Stimulated activated CD8-positive, alpha-beta memory T cell treated with anti-CD3 and anti-CD28 coated beads, Interleukin-7, amount 100 ng/mL, for 1 hour (primary cell): ENCODE data around the gene MAST1.
"Not testable (repeated sequence)": the region's sequence is repeated elsewhere in the genome, so short reads cannot be mapped to it uniquely, and the experiment has no call there.

ENCODE experiments used
- DNase-seq, 2 donors: peaks; one replicate each; pipeline ENCODE4 v3.0.0-alpha.2; 2020; ENCODE audit warnings: low read depth in 2 of 2

Gene MAST1

GRCh38 chr19:12891553-12892021 is 53.3 kb downstream of the MAST1 start:
- no peak for DNase-seq

GRCh38 chr19:12893582-12893981 is 55.3 kb downstream of the MAST1 start:
- no peak for DNase-seq

- no peak for DNase-seq
These were observed 58.1 kb downstream of the MAST1 start for GRCh38 chr19:12896460-12896859.

DNA sequence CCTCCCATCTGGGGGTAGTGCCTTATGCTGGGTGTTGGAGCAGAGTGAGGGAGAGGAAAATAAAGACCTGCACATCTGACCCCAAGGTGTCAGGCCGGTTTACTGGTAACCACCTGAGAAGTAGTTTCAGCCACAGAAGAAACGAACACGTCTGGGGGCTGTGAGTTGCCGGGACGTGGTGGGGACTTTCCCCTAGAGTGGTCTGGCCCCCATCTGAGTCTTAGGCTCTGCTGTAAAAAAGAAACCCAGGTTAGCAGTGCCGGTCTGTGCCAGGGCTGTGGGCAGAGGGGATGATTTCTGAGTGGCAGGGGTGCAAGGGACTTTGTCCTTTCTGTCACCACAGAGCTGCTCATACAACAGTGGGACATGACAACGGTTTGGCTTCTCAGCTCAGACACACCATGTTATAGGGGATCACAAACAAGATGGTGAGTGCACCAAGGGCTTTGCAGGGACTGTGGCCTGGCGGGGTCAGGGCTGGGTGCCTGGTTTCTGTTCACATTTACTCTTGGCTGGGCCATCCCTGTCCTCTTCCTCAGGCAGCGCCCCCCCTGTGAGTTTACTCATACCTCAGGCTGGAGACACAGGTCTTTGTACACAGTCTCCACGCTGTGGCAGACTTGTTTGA is 61.7 kb downstream of the MAST1 start:
- DNase-seq: no peak

DNA sequence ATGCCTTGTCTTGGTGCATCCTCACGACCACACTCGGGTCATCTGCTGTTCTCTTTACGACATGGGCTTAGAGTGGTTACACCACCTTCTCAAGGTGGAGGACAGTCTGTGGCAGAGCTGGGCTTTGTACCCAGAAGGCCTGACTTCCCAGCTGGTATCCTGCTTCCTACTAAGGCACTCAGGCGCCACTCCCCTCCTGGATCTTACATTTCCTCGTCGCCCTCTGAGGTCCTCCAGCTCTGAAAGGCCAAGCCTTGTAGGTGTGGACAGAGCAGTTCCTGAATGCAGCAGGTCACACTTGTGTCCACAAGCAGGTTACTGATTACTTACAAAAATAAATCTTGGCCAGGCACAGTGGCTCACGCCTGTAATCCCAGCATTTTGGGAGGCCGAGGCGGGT is 68.9 kb downstream of the MAST1 start:
- no peak for DNase-seq

DNA sequence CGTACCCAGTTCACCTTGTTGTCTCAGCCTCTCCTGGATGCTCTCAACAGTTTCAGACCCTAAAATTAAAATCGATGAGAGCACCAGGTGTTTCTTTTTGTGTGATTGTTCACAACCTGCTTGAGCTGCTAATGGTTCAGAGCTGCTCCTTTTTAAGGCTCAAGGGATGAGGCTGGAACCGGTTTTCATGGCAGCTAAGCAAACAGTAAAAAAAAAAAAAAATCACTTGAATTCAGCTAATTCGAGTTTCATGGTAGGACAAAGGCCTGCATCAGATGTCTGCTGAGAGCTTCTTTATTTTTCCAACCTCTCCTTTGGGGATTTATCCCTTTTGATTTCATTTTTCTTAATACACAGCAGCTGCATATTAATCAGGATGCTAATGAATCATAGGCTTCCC is 74.3 kb downstream of the MAST1 start:
- DNase-seq: no peak

DNA sequence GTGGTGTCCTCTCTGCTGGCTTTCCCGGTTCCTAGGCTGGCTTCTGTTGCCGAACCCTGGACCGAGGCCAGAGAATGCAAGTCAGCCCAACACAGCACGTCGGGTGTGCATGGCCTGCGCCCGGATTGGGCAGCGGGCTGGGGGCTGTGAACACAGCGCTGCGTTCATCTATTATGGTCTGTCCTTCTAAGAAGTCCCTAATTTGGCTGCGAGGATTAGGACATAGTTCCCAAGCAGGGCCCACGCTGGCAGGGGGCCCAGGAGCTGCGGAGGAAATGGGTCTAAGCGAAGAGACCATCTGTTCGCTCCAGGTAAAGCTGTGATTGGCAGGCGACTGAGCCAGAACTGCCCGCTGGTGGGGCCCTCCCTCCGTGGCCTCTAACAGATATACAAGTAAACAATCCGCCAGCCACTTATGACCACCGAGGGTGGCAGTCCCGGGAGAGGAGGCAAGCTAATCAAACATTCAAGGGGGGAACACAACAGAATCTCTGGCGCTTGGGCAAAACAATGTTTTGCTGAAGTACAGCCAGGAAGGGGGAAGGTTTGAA is 74.8 kb downstream of the MAST1 start:
- DNase-seq: no peak

GRCh38 chr19:12913851-12914690 is 75.8 kb downstream of the MAST1 start:
- peak in 1 of 2 donors; percentile 23 for DNase-seq

GRCh38 chr19:12915860-12916259 is 77.5 kb downstream of the MAST1 start:
- not testable (repeated sequence) for DNase-seq

GRCh38 chr19:12918253-12918652 is 79.9 kb downstream of the MAST1 start:
- no peak for DNase-seq

DNA sequence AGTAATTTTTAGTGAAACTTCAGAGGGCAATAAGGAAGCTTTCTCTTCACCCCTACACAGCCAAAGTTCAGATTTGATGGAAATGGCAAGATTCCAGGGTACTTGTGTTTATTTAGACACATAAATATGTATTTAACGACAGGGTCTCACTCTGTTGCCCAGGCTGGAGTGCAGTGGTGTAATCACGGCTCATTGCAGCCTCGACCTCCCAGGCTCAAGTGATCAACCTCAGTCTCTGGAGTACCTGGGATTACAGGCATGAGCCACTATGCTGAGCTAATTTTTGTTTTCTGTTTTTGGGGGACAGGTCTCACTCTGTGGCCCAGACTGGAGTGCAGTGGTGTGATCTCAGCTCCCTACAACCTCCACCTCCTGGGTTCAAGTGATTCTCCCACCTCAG is 82.7 kb downstream of the MAST1 start:
- DNase-seq: no peak

GRCh38 chr19:12922959-12923358 is 84.6 kb downstream of the MAST1 start:
- DNase-seq: no peak
